Stimulated activated CD4-positive, alpha-beta T cell treated with anti-CD3 and anti-CD28 coated beads, Interleukin-12 subunit alpha, Interleukin-12 subunit beta, amount 100 ng/mL, for 48 hours (primary cell): ENCODE data around the gene AGBL1.

Source experiments
- DNase-seq, 3 donors: peaks; one replicate each; pipeline ENCODE4 v3.0.0-alpha.2; 2020; ENCODE audit warnings: low read depth in 2 of 3, low spot score in 1 of 3

Gene AGBL1

GRCh38 chr15:86162641-86163040 is 83.0 kb downstream of the AGBL1 start:
- no peak for DNase-seq

- DNase-seq, result no peak
Observed at GRCh38 chr15:86163816-86164215, 84.1 kb downstream of the AGBL1 start.

- DNase-seq, result no peak
Observed at GRCh38 chr15:86164232-86164898, 84.7 kb downstream of the AGBL1 start.

GRCh38 chr15:86165265-86166211 is 85.9 kb downstream of the AGBL1 start:
- no peak for DNase-seq

- DNase-seq, result no peak
Observed at GRCh38 chr15:86167841-86168240, 88.2 kb downstream of the AGBL1 start.

GRCh38 chr15:86178845-86179244 is 99.2 kb downstream of the AGBL1 start:
- no peak for DNase-seq

GRCh38 chr15:86183596-86184491 is 104.2 kb downstream of the AGBL1 start:
- DNase-seq, result peak; percentile 19 to 39 (median 20)

GRCh38 chr15:86193716-86194380 is 114.2 kb downstream of the AGBL1 start:
- DNase-seq, result no peak

- DNase-seq, result no peak
Observed at GRCh38 chr15:86197770-86198169, 118.1 kb downstream of the AGBL1 start.

- DNase-seq, result no peak
Observed at GRCh38 chr15:86199467-86200145, 119.9 kb downstream of the AGBL1 start.

GRCh38 chr15:86201313-86202008 is 121.8 kb downstream of the AGBL1 start:
- DNase-seq, result no peak

- no peak for DNase-seq
Observed at GRCh38 chr15:86203462-86203861, 123.8 kb downstream of the AGBL1 start.

- DNase-seq, result no peak
Observed at GRCh38 chr15:86205096-86205495, 125.4 kb downstream of the AGBL1 start.

- DNase-seq, result no peak
Observed at GRCh38 chr15:86213420-86213819, 133.7 kb downstream of the AGBL1 start.

- no peak for DNase-seq
Observed at GRCh38 chr15:86213888-86214287, 134.2 kb downstream of the AGBL1 start.

- no peak for DNase-seq
Observed at GRCh38 chr15:86221119-86221518, 141.4 kb downstream of the AGBL1 start.

- DNase-seq, result no peak
Observed at GRCh38 chr15:86229306-86229705, 149.6 kb downstream of the AGBL1 start.

GRCh38 chr15:86229936-86230335 is 150.3 kb downstream of the AGBL1 start:
- DNase-seq, result no peak

- peak in 2 of 3 donors; percentile 6 to 18 for DNase-seq
Observed at GRCh38 chr15:86231864-86232721, 152.4 kb downstream of the AGBL1 start.
